Kidney tubule cell (primary cell): ENCODE measurements around the gene PLAGL2.
"Not testable (repeated sequence)": the region's sequence is repeated elsewhere in the genome, so short reads cannot be mapped to it uniquely, and the experiment has no call there.

Source experiments
- DNase-seq: peaks from one replicate; pipeline ENCODE4 v3.0.0-alpha.2; 2018; ENCODE audit warnings: low spot score

Gene PLAGL2

GRCh38 chr20:32207626-32208498 is at the start of gene PLAGL2, which contains the start of gene POFUT1:
Gene PLAGL2 (minus strand): TSS chr20:32207743. CDS start chr20:32202178, 5,565 bp downstream.
Gene POFUT1 (plus strand): TSS chr20:32207880. CDS start chr20:32207942, 62 bp downstream.
- DNase-seq: peak; percentile 90

- DNase-seq: no peak
Measured at GRCh38 chr20:32252189-32252588, 44.6 kb upstream of the PLAGL2 start.

- DNase-seq: no peak
Measured at GRCh38 chr20:32251470-32251869, 43.9 kb upstream of the PLAGL2 start.

- no peak for DNase-seq
Measured at GRCh38 chr20:32249030-32249738, 41.6 kb upstream of the PLAGL2 start.

- peak; percentile 17 for DNase-seq
Measured at GRCh38 chr20:32248043-32248442, 40.5 kb upstream of the PLAGL2 start.

- DNase-seq: not testable (repeated sequence)
Measured at GRCh38 chr20:32246208-32246607, 38.7 kb upstream of the PLAGL2 start.

GRCh38 chr20:32244959-32245358 is 37.4 kb upstream of the PLAGL2 start:
- DNase-seq: no peak

- DNase-seq: no peak
Measured at GRCh38 chr20:32244150-32244823, 36.7 kb upstream of the PLAGL2 start.

- no peak for DNase-seq
Measured at GRCh38 chr20:32241807-32242206, 34.3 kb upstream of the PLAGL2 start.

GRCh38 chr20:32240205-32240604 is 32.7 kb upstream of the PLAGL2 start:
- DNase-seq: no peak

- DNase-seq: no peak
Measured at GRCh38 chr20:32238483-32239425, 31.2 kb upstream of the PLAGL2 start.

GRCh38 chr20:32237419-32237818 is 29.9 kb upstream of the PLAGL2 start:
- DNase-seq: no peak

GRCh38 chr20:32236819-32237218 is 29.3 kb upstream of the PLAGL2 start:
- DNase-seq: no peak

GRCh38 chr20:32236048-32236533 is 28.5 kb upstream of the PLAGL2 start:
- no peak for DNase-seq

GRCh38 chr20:32235331-32236047 is 27.9 kb upstream of the PLAGL2 start:
- DNase-seq: no peak

- DNase-seq: no peak
Measured at GRCh38 chr20:32234135-32234808, 26.7 kb upstream of the PLAGL2 start.

GRCh38 chr20:32233286-32233685 is 25.7 kb upstream of the PLAGL2 start:
- DNase-seq: no peak

GRCh38 chr20:32232326-32232886 is 24.9 kb upstream of the PLAGL2 start:
- no peak for DNase-seq

GRCh38 chr20:32231847-32232246 is 24.3 kb upstream of the PLAGL2 start:
- DNase-seq: no peak

GRCh38 chr20:32231245-32231644 is 23.7 kb upstream of the PLAGL2 start:
- DNase-seq: no peak
